SK-N-SH (cell line): ENCODE measurements around the gene PDZD2. TPM values are rescaled to one million over a fixed set of nuclear protein-coding genes. Genes with fewer than 3 reads are reported as not detected.

Experiments
- CTCF ChIA-PET: fragments of 300-600, 350-600 bp; formaldehyde crosslinking; extraction: SDS; loops from one replicate; lab custom pipeline; 2021; lab: Yijun Ruan, JAX
- POLR2A ChIA-PET: fragments of 350-600 bp; sonication (Branson Sonifier 250); formaldehyde crosslinking; extraction: SDS; loops from one replicate; lab custom pipeline; 2020; ENCODE audit warnings: antibody characterized with exemption, inconsistent platforms; lab: Yijun Ruan, JAX
- DNase-seq: peaks from one replicate; pipeline ENCODE4 v3.0.0; 2012
- H2AFZ ChIP-seq: fragments of 200-600 bp; sonication (generic); 2 replicates; pipeline ENCODE4 v1.8.1; 2016; ENCODE audit warnings: antibody characterized with exemption, mild to moderate bottlenecking, low read depth
- H3F3A ChIP-seq: fragments of 200-600 bp; sonication (generic); replicated peaks from 2 replicates; pipeline ENCODE3; 2016; ENCODE audit warnings: antibody characterized with exemption, mild to moderate bottlenecking; ENCODE audit not compliant: insufficient read depth
- H3K27ac ChIP-seq, 2 experiments: fragments of 200-500 bp in 1 of 2; fragments of 200-600 bp in 1 of 2; sonication (Bioruptor generic) in 1 of 2; sonication (generic), shearing (Covaris generic) in 1 of 2; 2 replicates each; pipeline versions ENCODE4 v1.5.1 to v1.6.1; 2014 to 2016; ENCODE audit warnings: low read depth in 2 of 2, inconsistent platforms in 1 of 2, low read length in 1 of 2, mild to moderate bottlenecking in 1 of 2, mixed read lengths in 1 of 2
- H3K27me3 ChIP-seq: fragments of 200-600 bp; sonication (generic), shearing (Covaris generic); 2 replicates; pipeline ENCODE4 v1.6.1; 2016; ENCODE audit warnings: mixed run types; ENCODE audit not compliant: insufficient read depth
- H3K36me3 ChIP-seq, 2 experiments: fragments of 200-500 bp in 1 of 2; fragments of 200-600 bp in 1 of 2; sonication (Bioruptor generic) in 1 of 2; sonication (generic) in 1 of 2; replicated peaks in 1 of 2; 2 replicates each; pipeline versions ENCODE3 to v1.5.1; 2014 to 2016; ENCODE audit warnings: low read length in 1 of 2, mild to moderate bottlenecking in 1 of 2; ENCODE audit not compliant: insufficient read depth in 2 of 2, control insufficient read depth in 1 of 2
- H3K4me1 ChIP-seq, 2 experiments: fragments of 200-500 bp in 1 of 2; fragments of 200-600 bp in 1 of 2; sonication (Bioruptor generic) in 1 of 2; sonication (generic), shearing (Covaris generic) in 1 of 2; 2 replicates each; pipeline versions ENCODE4 v1.5.1 to v1.6.1; 2014 to 2016; ENCODE audit warnings: low read depth in 1 of 2, low read length in 1 of 2, mixed run types in 1 of 2; ENCODE audit not compliant: insufficient read depth in 2 of 2, control insufficient read depth in 1 of 2
- H3K4me2 ChIP-seq: fragments of 200-600 bp; sonication (generic), shearing (Covaris generic); 2 replicates; pipeline ENCODE4 v1.6.1; 2017; ENCODE audit warnings: mixed run types
- H3K4me3 ChIP-seq, 2 experiments: fragments of 200-500 bp in 1 of 2; fragments of 200-600 bp in 1 of 2; sonication (Bioruptor generic) in 1 of 2; sonication (generic), shearing (Covaris generic) in 1 of 2; 2 replicates each; pipeline versions ENCODE4 v1.5.1 to v1.8.1; 2014 to 2016; ENCODE audit warnings: low read depth in 2 of 2, inconsistent platforms in 1 of 2, low read length in 1 of 2, mild to moderate bottlenecking in 1 of 2, mixed read lengths in 1 of 2, moderate library complexity in 1 of 2
- H3K79me2 ChIP-seq: fragments of 200-600 bp; sonication (generic); 2 replicates; pipeline ENCODE4 v1.8.1; 2017; ENCODE audit warnings: mild to moderate bottlenecking; ENCODE audit not compliant: insufficient read depth
- H3K9ac ChIP-seq: fragments of 200-600 bp; sonication (generic); 2 replicates; pipeline ENCODE4 v1.6.1; 2017; ENCODE audit warnings: mixed run types
- H3K9me2 ChIP-seq: fragments of 200-600 bp; sonication (generic); 2 replicates; pipeline ENCODE4 v1.6.1; 2017; ENCODE audit warnings: mixed run types
- H3K9me3 ChIP-seq: fragments of 200-600 bp; sonication (generic); 2 replicates; pipeline ENCODE4 v1.6.1; 2017; ENCODE audit warnings: mixed run types, mild to moderate bottlenecking, moderate library complexity
- H4K20me1 ChIP-seq: fragments of 200-600 bp; sonication (generic); 2 replicates; pipeline ENCODE4 v1.6.1; 2017; ENCODE audit warnings: mild to moderate bottlenecking, mixed run types; ENCODE audit not compliant: insufficient read depth
- EZH2phosphoT487 ChIP-seq: fragments of 200-600 bp; sonication (generic); IDR thresholded peaks from 2 replicates; pipeline ENCODE4 v1.6.1; 2017; ENCODE audit warnings: low read depth, mixed run types, mild to moderate bottlenecking, antibody characterized with exemption, moderate library complexity, borderline replicate concordance
- FOXJ3 ChIP-seq: sonication (generic); formaldehyde crosslinking; IDR thresholded peaks from 2 replicates; pipeline ENCODE4 v1.5.1; 2020; ENCODE audit warnings: mild to moderate bottlenecking, missing genetic modification reagents
- GABPA ChIP-seq: IDR thresholded peaks from 2 replicates; pipeline ENCODE4 v1.4.0; 2012; ENCODE audit warnings: low read depth, mild to moderate bottlenecking
- GATA2 ChIP-seq: sonication (generic); formaldehyde crosslinking; IDR thresholded peaks from 2 replicates; pipeline ENCODE4 v1.5.0; 2020; ENCODE audit warnings: mild to moderate bottlenecking, missing genetic modification reagents
- IRF3 ChIP-seq: fragments of 150-350 bp; IDR thresholded peaks from 2 replicates; pipeline ENCODE4 v1.6.1; 2016; ENCODE audit warnings: mild to moderate bottlenecking, low read depth, low read length
- JUND ChIP-seq: IDR thresholded peaks from 2 replicates; pipeline ENCODE4 v1.4.0; 2012
- MAX ChIP-seq: IDR thresholded peaks from 2 replicates; pipeline ENCODE4 v1.4.0; 2012; ENCODE audit warnings: low read depth
- NRF1 ChIP-seq: IDR thresholded peaks from 2 replicates; pipeline ENCODE4 v1.6.1; 2012; ENCODE audit warnings: low read depth, mild to moderate bottlenecking, low read length
- RFX5 ChIP-seq: IDR thresholded peaks from 2 replicates; pipeline ENCODE4 v1.6.1; 2012; ENCODE audit warnings: mild to moderate bottlenecking, improper control_type of control experiment, low read length
- RXRA ChIP-seq: IDR thresholded peaks from 2 replicates; pipeline ENCODE4 v1.4.0; 2012; ENCODE audit warnings: low read depth, mild to moderate bottlenecking, borderline replicate concordance
- TEAD4 ChIP-seq: IDR thresholded peaks from 2 replicates; pipeline ENCODE4 v1.4.0; 2012; ENCODE audit warnings: mild to moderate bottlenecking, borderline replicate concordance; ENCODE audit not compliant: insufficient read depth
- USF2 ChIP-seq: fragments of 150-350 bp; IDR thresholded peaks from 2 replicates; pipeline ENCODE4 v1.6.1; 2017; ENCODE audit warnings: antibody characterized with exemption, low read length, low read depth, borderline replicate concordance
- ZBTB33 ChIP-seq: IDR thresholded peaks from 2 replicates; pipeline ENCODE4 v1.4.0; 2012; ENCODE audit warnings: low read depth, borderline replicate concordance
- WGBS: methylation state at CpG from one replicate; pipeline ENCODE4 v1.1.6; 2017; ENCODE audit warnings: low lambda C conversion rate; 5-methylcytosine and 5-hydroxymethylcytosine counted together
- polyA plus RNA-seq, 3 experiments: library from polyadenylated mRNA; depleted of rRNA; stranded (reverse); fragments of >200 nt; gene quantifications; 2 replicates each; pipeline ENCODE4 v1.2.3, GENCODE V29; 2012

Gene PDZD2
- polyA plus RNA-seq, 1 of the 3 experiments (the other 2 are of a cell fraction), result 0.13 TPM

GRCh38 chr5:31827867-31828266 is 188.9 kb downstream of the PDZD2 start (continued):
- no peak for TF ChIP-seq FOXJ3 (CRISPR knock-in tag)

GRCh38 chr5:31832966-31833365 is 194.0 kb downstream of the PDZD2 start:
- H3K4me2 ChIP-seq, result no peak overlapping the region
- ChIA-PET POLR2A (no interaction called here), CTCF (interaction anchor here (1.6 to 2.1 kb wide), 2 partner anchors 8 to 244 kb away, joined by 14 to 15 read pairs; no protein-coding TSS in a partner anchor)
- no peaks in the 10 kb centered on the region for H3K79me2 ChIP-seq
- no peak overlapping the region for H3K4me3 ChIP-seq
- TF ChIP-seq RXRA, result no peak
- no peak for TF ChIP-seq IRF3
- no peak for TF ChIP-seq MAX
- TF ChIP-seq TEAD4, result no peak
- TF ChIP-seq EZH2phosphoT487, result no peak
- TF ChIP-seq NRF1, result no peak
- no peak for TF ChIP-seq GABPA
- TF ChIP-seq JUND, result no peak
- no peak for TF ChIP-seq FOXJ3 (CRISPR knock-in tag)
- TF ChIP-seq USF2, result no peak
- no peak for TF ChIP-seq ZBTB33
- TF ChIP-seq GATA2 (CRISPR knock-in tag), result no peak
- no peak for TF ChIP-seq RFX5
- DNase-seq, result no peak
- no peaks in the 10 kb centered on the region for H3K27me3 ChIP-seq
- peaks cover 6% of the 10 kb centered on the region; the same call in 1 of the 2 replicates for H3K9me3 ChIP-seq
- no peak overlapping the region for H3K27ac ChIP-seq
- no peak overlapping the region for H2AFZ ChIP-seq
- H3K4me1 ChIP-seq, result no peaks in the 10 kb centered on the region
- H3K9ac ChIP-seq, result no peak overlapping the region
- H3K9me2 ChIP-seq, result no peaks in the 10 kb centered on the region
- H4K20me1 ChIP-seq, result no peaks in the 10 kb centered on the region
- WGBS, result 28% methylated on average over 4 of the region's 4 CpGs
- H3F3A ChIP-seq, result no peaks in the 10 kb centered on the region
- H3K36me3 ChIP-seq, result no peaks in the 10 kb centered on the region
